A549 (cell line): ENCODE results near the gene OR10J1.

Source experiments
- ATOH8 ChIP-seq: fragments of 250-450 bp; sonication (Bioruptor Pico); IDR thresholded peaks from 2 replicates; pipeline ENCODE4 v1.5.0; 2020; ENCODE audit warnings: low read depth, mild to moderate bottlenecking, moderate library complexity
- CEBPB ChIP-seq, 2 experiments: fragments of >200 bp in 1 of 2; sonication (Bioruptor Twin) in 1 of 2; formaldehyde crosslinking in 1 of 2; IDR thresholded peaks; 2 replicates each; pipeline ENCODE4 v1.6.1; 2012 to 2016
- CHD4 ChIP-seq: fragments of 200-600 bp; sonication (generic); IDR thresholded peaks from 2 replicates; pipeline ENCODE4 v1.6.1; 2016; ENCODE audit warnings: antibody characterized with exemption, mild to moderate bottlenecking, borderline replicate concordance
- CTCF ChIP-seq: fragments of >200 bp; sonication (Bioruptor Twin); formaldehyde crosslinking; IDR thresholded peaks from 3 replicates; pipeline ENCODE4 v1.5.1; 2016
- FOSB ChIP-seq: fragments of 250-450 bp; sonication (Bioruptor Pico); IDR thresholded peaks from 2 replicates; pipeline ENCODE4 v1.5.0; 2020; ENCODE audit warnings: mild to moderate bottlenecking, moderate library complexity
- JUN ChIP-seq, 2 experiments: fragments of >200 bp; sonication (Bioruptor Twin); formaldehyde crosslinking; IDR thresholded peaks; 2 replicates in 1 of 2; 3 replicates in 1 of 2; pipeline ENCODE4 v1.6.1; 2016 to 2017
- MAX ChIP-seq: IDR thresholded peaks from 2 replicates; pipeline ENCODE4 v1.6.1; 2012
- POLR2A ChIP-seq: IDR thresholded peaks from 2 replicates; pipeline ENCODE4 v1.6.1; 2012; ENCODE audit warnings: mild to moderate bottlenecking, low read length
- RNF2 ChIP-seq: fragments of 200-600 bp; sonication (generic); IDR thresholded peaks from 2 replicates; pipeline ENCODE4 v1.6.1; 2016; ENCODE audit warnings: low read depth, mild to moderate bottlenecking, antibody characterized with exemption, moderate library complexity, borderline replicate concordance
- ZC3H11A ChIP-seq: fragments of 450-650 bp; IDR thresholded peaks from 2 replicates; pipeline ENCODE4 v1.6.1; 2014; ENCODE audit warnings: antibody characterized with exemption, mild to moderate bottlenecking

GRCh38 chr1:159465191-159465603, 25.7 kb downstream of the OR10J1 start:
- TF ChIP-seq CTCF (no peak), RNF2 (no peak), POLR2A (no peak), FOSB (CRISPR knock-in tag) (no peak), JUN (IDR thresholded peaks at IDR 0.05) (no peak), CEBPB (IDR thresholded peaks at IDR 0.05) (no peak), MAX (no peak), CHD4 (no peak), ATOH8 (CRISPR knock-in tag) (no peak), ZC3H11A (no peak)
